Fibroblast of pulmonary artery (primary cell): ENCODE measurements around the gene FOXG1.
A peak's percentile ranks its signal among the peaks of the same experiment; 100 is the strongest.

ENCODE experiments used
- DNase-seq: peaks from one replicate; pipeline ENCODE4 v3.0.0-alpha.2; 2010; ENCODE audit warnings: low read depth
- H3K4me3 ChIP-seq: replicated peaks from 2 replicates; pipeline ENCODE4 v1.5.1; 2011; ENCODE audit warnings: low read depth, mild to moderate bottlenecking, control low read depth, low read length, moderate library complexity
- TF ChIP-seq, protein P1 (sequence below): IDR thresholded peaks from 2 replicates; pipeline ENCODE4 v1.5.1; 2011; ENCODE audit warnings: mild to moderate bottlenecking, control low read depth, low read length, inconsistent platforms; ENCODE audit errors: missing control alignments

FOXG1 gene

DNA sequence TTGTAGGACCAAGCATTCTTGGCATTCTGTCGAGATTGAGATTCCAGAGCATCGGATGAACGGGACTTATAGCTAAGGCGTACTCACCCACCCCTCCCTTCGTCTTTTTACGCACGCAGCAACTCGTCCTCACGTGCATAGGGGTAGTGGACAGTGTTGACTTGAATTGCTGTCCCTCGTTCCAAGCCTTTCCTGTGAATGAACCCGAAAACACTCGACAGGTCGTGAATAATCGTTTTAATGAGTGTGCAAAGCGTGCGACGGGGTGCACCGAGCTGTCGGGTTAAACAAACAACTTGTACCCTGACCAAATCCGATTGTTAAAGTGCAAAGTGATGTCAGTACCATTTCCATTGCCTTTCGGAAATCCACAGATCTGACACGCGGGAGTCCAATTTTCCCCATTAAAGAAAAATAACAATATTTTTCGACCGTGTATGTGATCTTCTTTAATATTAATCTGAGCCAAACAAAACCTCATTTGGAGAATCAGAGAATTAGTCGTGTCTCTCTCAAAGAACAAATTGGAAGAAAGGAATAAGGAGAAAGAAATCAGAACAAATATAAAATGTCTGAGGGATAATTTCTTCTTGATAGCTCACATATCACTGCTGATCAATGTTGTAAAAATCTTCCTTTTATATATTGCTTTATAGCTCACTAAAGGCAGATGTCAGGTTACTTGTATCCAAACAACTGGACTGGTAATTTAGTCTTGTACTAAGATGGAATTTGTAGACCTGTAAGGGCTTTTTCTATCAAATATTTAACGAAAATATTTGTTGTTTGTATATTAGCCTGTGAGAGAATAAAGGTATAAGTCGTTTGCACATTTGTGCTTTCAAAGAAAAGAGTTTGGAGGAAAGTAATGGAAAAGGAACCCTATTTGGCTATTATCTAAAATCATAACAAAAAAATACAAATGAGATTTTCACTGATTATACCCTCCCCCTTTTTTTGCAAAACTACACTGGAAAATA is 11.8 kb downstream of the FOXG1 start:
- DNase-seq = no peak
- no peak overlapping the region for H3K4me3 ChIP-seq
- TF ChIP-seq, protein P1, sequence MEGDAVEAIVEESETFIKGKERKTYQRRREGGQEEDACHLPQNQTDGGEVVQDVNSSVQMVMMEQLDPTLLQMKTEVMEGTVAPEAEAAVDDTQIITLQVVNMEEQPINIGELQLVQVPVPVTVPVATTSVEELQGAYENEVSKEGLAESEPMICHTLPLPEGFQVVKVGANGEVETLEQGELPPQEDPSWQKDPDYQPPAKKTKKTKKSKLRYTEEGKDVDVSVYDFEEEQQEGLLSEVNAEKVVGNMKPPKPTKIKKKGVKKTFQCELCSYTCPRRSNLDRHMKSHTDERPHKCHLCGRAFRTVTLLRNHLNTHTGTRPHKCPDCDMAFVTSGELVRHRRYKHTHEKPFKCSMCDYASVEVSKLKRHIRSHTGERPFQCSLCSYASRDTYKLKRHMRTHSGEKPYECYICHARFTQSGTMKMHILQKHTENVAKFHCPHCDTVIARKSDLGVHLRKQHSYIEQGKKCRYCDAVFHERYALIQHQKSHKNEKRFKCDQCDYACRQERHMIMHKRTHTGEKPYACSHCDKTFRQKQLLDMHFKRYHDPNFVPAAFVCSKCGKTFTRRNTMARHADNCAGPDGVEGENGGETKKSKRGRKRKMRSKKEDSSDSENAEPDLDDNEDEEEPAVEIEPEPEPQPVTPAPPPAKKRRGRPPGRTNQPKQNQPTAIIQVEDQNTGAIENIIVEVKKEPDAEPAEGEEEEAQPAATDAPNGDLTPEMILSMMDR = no peak

DNA sequence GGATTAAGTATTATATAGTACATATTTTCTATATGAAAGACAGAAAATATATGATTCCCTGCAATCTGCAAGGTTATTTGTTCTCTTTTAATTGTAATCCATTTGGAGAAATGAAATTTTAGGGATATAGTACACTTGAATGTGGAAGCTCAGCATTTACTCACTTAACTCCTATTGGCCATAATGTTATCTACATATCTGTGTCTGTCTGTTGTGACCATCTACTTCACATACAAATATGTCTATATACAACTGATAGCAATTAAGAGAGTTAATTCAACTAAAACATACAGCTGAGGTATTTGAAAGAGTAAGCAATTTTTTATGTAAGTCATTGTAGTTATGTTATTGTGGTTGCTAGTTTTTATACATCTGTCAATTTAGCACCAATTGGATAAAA is 12.9 kb downstream of the FOXG1 start:
- no peak for DNase-seq
- no peak overlapping the region for H3K4me3 ChIP-seq
- TF ChIP-seq, protein P1 = no peak

DNA sequence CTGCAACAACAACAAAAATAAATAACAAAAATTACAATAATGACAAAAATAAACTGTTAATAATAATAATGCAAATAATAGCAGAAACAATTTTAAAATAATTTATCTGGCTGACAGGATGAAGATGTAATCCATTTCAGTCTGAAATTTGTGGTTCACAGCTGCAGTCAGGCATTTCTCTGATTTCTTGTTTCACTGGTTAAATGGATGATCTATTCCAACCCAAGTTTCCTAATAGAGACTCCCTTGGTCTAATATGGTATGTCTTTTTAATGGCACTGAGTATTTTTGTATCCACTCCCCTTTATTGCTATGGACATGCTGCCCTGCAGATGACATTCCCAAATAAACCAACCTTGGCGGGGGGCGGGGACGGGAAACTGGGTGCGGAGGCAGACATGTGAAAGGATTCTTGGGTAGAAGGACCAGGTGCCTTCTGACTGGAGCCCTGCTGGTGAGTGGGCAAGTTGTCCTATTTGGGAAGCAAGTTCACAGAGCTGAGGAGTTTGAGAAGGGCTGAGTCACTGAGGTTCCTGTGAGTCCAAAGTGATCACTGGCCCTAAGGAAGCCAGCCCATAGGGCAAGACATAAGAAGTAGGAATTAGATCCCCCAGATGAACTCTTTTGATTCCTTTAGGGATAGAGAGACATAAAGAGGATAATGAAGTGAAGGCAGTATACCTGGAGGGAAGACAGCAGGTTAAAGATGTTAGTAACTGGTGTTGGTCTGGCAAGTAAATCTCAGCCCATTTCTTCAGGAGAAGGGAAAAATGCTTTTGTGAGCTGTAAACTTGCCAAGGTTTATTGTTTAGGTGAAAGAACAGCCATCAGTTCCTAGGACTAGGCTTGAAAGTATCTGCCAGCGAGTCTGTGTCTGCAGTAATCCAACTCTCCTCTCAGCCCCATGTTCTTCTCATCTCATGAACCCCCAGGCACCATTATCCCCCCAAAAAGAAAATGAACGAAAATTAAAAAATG is 14.5 kb downstream of the FOXG1 start:
- TF ChIP-seq, protein P1 = no peak
- H3K4me3 ChIP-seq = no peak overlapping the region
- DNase-seq = no peak

DNA sequence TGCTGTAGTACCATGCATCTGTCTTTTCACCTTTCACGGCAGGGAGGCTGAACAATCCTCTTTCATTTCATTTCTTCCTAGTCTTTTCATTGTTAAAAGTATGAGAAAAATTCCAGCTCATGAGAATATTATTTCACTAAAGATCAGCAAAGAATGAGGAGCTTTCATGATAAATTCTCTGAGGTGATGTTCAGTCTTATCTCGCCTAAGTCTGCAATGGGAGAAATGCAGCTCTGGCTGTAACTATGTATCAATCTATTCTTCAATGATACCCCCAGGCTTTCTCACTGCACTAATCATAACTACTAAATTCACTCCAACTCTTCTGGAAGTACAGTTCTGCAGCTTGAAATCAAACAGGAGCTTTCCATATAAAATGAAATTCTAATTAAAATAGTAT is 15.7 kb downstream of the FOXG1 start:
- no peak for DNase-seq
- H3K4me3 ChIP-seq = no peak overlapping the region
- TF ChIP-seq, protein P1 = no peak

DNA sequence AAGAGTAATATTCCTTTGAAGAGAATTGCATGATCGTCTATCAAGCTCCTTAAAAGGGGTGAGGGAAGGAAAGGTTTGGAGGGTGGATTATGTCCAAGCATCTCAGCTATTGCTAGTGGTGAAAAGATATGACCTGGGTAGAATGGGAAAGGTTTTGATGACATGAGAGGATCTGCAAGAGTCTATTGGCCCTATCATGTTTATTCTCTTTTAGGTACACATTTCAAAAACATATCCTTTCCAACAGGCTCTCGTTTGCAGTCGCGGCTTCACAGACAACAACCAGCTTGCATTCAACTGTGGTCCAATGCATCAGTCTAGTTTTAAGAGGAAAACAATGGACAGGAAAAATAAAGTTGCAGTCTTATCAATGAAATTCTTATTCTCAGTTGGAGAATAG is 17.1 kb downstream of the FOXG1 start:
- H3K4me3 ChIP-seq = no peak overlapping the region
- no peak for DNase-seq
- TF ChIP-seq, protein P1 = no peak

DNA sequence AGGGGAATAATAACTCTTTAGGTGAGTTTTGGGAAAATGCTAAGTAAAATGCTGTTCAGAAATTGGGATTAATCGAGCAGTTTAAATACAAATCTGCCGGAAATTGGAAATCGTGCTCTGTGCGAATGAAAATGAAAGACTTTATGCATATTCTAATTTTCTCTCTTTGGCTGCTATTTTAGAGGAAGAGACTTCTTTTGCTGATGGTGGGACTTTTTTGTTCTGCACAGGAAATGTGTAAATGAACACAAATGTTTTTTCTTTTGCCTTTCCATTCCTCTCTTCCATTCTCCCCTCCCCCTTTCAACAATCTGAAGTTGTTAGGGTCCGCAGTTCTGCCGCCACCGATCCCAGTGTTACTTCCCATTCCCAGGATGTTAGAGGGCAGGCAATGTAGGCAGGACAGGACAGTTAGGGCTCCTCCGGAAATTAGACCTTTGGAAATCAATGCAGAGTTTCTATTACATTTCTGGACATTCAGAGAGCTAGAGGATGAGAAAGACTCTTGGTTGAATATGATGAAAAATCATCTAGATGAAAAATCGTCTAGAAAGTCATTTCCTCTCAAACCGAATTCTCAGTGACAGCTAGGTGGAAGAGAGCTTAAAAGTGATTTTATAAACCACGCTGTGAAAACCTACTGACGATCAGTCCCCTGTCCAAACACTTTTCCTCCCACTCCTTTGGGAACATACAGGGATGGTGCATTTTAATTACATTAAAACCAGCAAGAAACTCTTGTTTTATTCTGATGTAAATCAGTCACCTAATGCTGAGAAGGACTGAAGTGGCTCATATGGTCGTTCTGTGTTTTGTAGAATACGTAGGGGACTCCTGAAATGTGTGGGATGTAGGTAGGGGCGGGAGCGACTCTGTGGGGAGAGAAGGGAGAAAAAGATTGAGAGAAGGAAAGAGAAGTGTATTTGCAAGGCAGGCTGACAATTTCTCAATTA is 17.8 kb downstream of the FOXG1 start:
- DNase-seq = no peak
- TF ChIP-seq, protein P1 = no peak
- peak overlapping the region; percentile 46 for H3K4me3 ChIP-seq
